Body of pancreas (tissue), 4 donors: Measurements from ENCODE around the gene TMBIM4. TPM values are rescaled to one million over a fixed set of nuclear protein-coding genes. Genes with fewer than 3 reads are reported as not detected.

Source experiments
- ATAC-seq: fragments of 150-250 bp; one replicate; pipeline ENCODE4 v1.9.1; 2016
- DNase-seq, 4 donors: peaks; one replicate each; pipeline ENCODE4 v3.0.0-alpha.2; 2019
- H3K27ac ChIP-seq, 4 donors: fragments of 200-600 bp; sonication (generic); 1 replicate in 3 of 4; 2 replicates in 1 of 4; pipeline versions ENCODE4 v1.5.1 to v1.6.1; 2016 to 2019; ENCODE audit warnings: mild to moderate bottlenecking in 1 of 4, mixed read lengths in 1 of 4, moderate library complexity in 1 of 4
- H3K27me3 ChIP-seq, 2 donors: fragments of 200-600 bp; sonication (generic); one replicate each; pipeline ENCODE4 v1.6.0; 2016; ENCODE audit warnings: mild to moderate bottlenecking in 1 of 2
- H3K36me3 ChIP-seq, 2 donors: fragments of 200-600 bp; sonication (generic); replicated peaks in 1 of 2; 2 replicates each; pipeline ENCODE4 v1.5.1; 2016; ENCODE audit warnings: low read depth in 2 of 2; ENCODE audit not compliant: insufficient read depth in 1 of 2
- H3K4me1 ChIP-seq: fragments of 200-600 bp; sonication (generic); one replicate; pipeline ENCODE4 v1.6.0; 2016
- H3K4me3 ChIP-seq, 2 donors: fragments of 200-600 bp; sonication (generic); 1 replicate in 1 of 2; 2 replicates in 1 of 2; pipeline ENCODE4 v1.5.1; 2016 to 2019
- H3K9me3 ChIP-seq, 3 donors: fragments of 200-600 bp; sonication (generic); 1 replicate in 2 of 3; 2 replicates in 1 of 3; pipeline ENCODE4 v1.5.1; 2016
- CTCF ChIP-seq, 7 experiments: fragments of 450-650 bp in 4 of 7; fragments of 200-600 bp in 3 of 7; sonication (generic) in 3 of 7; IDR thresholded peaks; one replicate each; pipeline ENCODE4 v1.5.1; 2016 to 2019; ENCODE audit warnings: antibody characterized with exemption in 7 of 7
- POLR2A ChIP-seq, 3 donors: fragments of 450-650 bp; IDR thresholded peaks; one replicate each; pipeline ENCODE4 v1.6.1; 2016; ENCODE audit warnings: antibody characterized with exemption in 3 of 3, mild to moderate bottlenecking in 2 of 3
- WGBS, 2 donors: methylation state at CpG; one replicate each; pipeline ENCODE4 v1.1.5; 2017; 5-methylcytosine and 5-hydroxymethylcytosine counted together
- intact Hi-C: fragments of 100-400 bp; cut with DNase I; formaldehyde crosslinking; loops from one replicate; pipeline ENCODE4 v1.15.1; 2023
- total RNA-seq, 2 donors: library from RNA; depleted of rRNA; stranded (reverse); fragments of >200 nt; gene quantifications; one replicate each; pipeline ENCODE4 v1.1.0, GENCODE V29; 2016

Gene TMBIM4
- total RNA-seq, 2 donors from 2014 or later, result 59.7 to 62.3 TPM

- DNase-seq, result no peak
- no peak for ATAC-seq
- Histone ChIP-seq H3K9me3 (no peaks in the 10 kb centered on the region), H3K4me3 (no peak overlapping the region), H3K27ac (no peak overlapping the region), H3K36me3 (no peaks in the 10 kb centered on the region), H3K4me1 (no peaks in the 10 kb centered on the region), H3K27me3 (no peaks in the 10 kb centered on the region)
- TF ChIP-seq POLR2A (IDR thresholded peaks at IDR 0.05) (no peak), CTCF (IDR thresholded peaks at IDR 0.05) (no peak)
- intact Hi-C loops, result no loop called here
Observed at GRCh38 chr12:66154776-66155175, 15.0 kb downstream of the TMBIM4 start.

GRCh38 chr12:66152732-66153131, 17.1 kb downstream of the TMBIM4 start:
- Histone ChIP-seq H3K9me3 (no peaks in the 10 kb centered on the region), H3K4me1 (no peaks in the 10 kb centered on the region), H3K4me3 (no peak overlapping the region), H3K36me3 (peaks cover 0 to 3% of the 10 kb centered on the region in 2 donors), H3K27ac (no peak overlapping the region), H3K27me3 (no peaks in the 10 kb centered on the region)
- ATAC-seq (no peak), DNase-seq (no peak)
- intact Hi-C loops, result no loop called here
- 82 to 89% methylated on average over 1 of the region's 1 CpG for WGBS, 2 donors
- TF ChIP-seq POLR2A (IDR thresholded peaks at IDR 0.05) (no peak), CTCF (IDR thresholded peaks at IDR 0.05) (no peak)

- intact Hi-C loops, result no loop called here
- no peaks in the 10 kb centered on the region for H3K9me3 ChIP-seq
- no peak overlapping the region for H3K27ac ChIP-seq
- no peaks in the 10 kb centered on the region for H3K27me3 ChIP-seq
- no peak for TF ChIP-seq CTCF (IDR thresholded peaks at IDR 0.05)
- no peak for TF ChIP-seq POLR2A (IDR thresholded peaks at IDR 0.05)
- 78 to 83% methylated on average over 5 of the region's 5 CpGs for WGBS, 2 donors
- DNase-seq (peak in 3 of 4 donors; percentile 33 to 66 (median 47)), ATAC-seq (no peak)
- peaks cover 0 to 3% of the 10 kb centered on the region in 2 donors for H3K36me3 ChIP-seq
- H3K4me3 ChIP-seq, result no peak overlapping the region
- peaks cover 3% of the 10 kb centered on the region for H3K4me1 ChIP-seq
Observed at GRCh38 chr12:66149702-66150398, 19.9 kb downstream of the TMBIM4 start.

- TF ChIP-seq CTCF (IDR thresholded peaks at IDR 0.05), result peak in 6 of 7 experiments; percentile 30 to 73 (median 56)
- TF ChIP-seq POLR2A (IDR thresholded peaks at IDR 0.05), result no peak
- Histone ChIP-seq H3K4me1 (peaks cover 7% of the 10 kb centered on the region), H3K27me3 (no peaks in the 10 kb centered on the region), H3K4me3 (no peak overlapping the region), H3K27ac (peak overlapping the region in 2 of 4 donors; percentile 31 to 62), H3K9me3 (peaks cover 0 to 5% (median 0%) of the 10 kb centered on the region in 3 donors), H3K36me3 (peaks cover 0 to 6% of the 10 kb centered on the region in 2 donors)
- DNase-seq, result peak; percentile 29 to 72 (median 44)
- peak; percentile 79 for ATAC-seq
- intact Hi-C loops, result no loop called here
- 39 to 58% methylated on average over 7 of the region's 7 CpGs for WGBS, 2 donors
Observed at GRCh38 chr12:66144791-66145754, 24.7 kb downstream of the TMBIM4 start.
